SIG-M5 (cell line): ENCODE measurements around the gene ADCYAP1.
"Not testable (repeated sequence)": the region's sequence is repeated elsewhere in the genome, so short reads cannot be mapped to it uniquely, and the experiment has no call there.

Source experiments
- DNase-seq: peaks from one replicate; lab custom pipeline; 2025; lab: John Stamatoyannopoulos, UW

Gene ADCYAP1

GRCh38 chr18:904218-905090, at the start of gene ADCYAP1:
Gene ADCYAP1, plus strand, starts transcription at chr18:904871. Its CDS starts 516 bp downstream, at chr18:905387.
- DNase-seq: no peak

GRCh38 chr18:857986-858385, 46.7 kb upstream of the ADCYAP1 start:
- no peak for DNase-seq

- DNase-seq: peak; percentile 9
Measured at GRCh38 chr18:864872-865273, 39.8 kb upstream of the ADCYAP1 start.

- DNase-seq: no peak
Measured at GRCh38 chr18:867257-867656, 37.4 kb upstream of the ADCYAP1 start.

GRCh38 chr18:873426-873825, 31.2 kb upstream of the ADCYAP1 start:
- DNase-seq: not testable (repeated sequence)

GRCh38 chr18:875912-876311, 28.8 kb upstream of the ADCYAP1 start:
- no peak for DNase-seq

- DNase-seq: no peak
Measured at GRCh38 chr18:877238-877637, 27.4 kb upstream of the ADCYAP1 start.

- DNase-seq: no peak
Measured at GRCh38 chr18:886076-886475, 18.6 kb upstream of the ADCYAP1 start.

- no peak for DNase-seq
Measured at GRCh38 chr18:887716-888115, 17.0 kb upstream of the ADCYAP1 start.

- no peak for DNase-seq
Measured at GRCh38 chr18:892316-892715, 12.4 kb upstream of the ADCYAP1 start.

- DNase-seq: no peak
Measured at GRCh38 chr18:896315-896714, 8.4 kb upstream of the ADCYAP1 start.

GRCh38 chr18:901761-902160, 2.9 kb upstream of the ADCYAP1 start:
- DNase-seq: no peak

GRCh38 chr18:902229-902628, 2.4 kb upstream of the ADCYAP1 start:
- DNase-seq: no peak

- no peak for DNase-seq
Measured at GRCh38 chr18:903701-904100, 970 bp upstream of the ADCYAP1 start.

GRCh38 chr18:905307-905947, 756 bp downstream of the ADCYAP1 start:
- no peak for DNase-seq

- no peak for DNase-seq
Measured at GRCh38 chr18:905948-906415, 1.3 kb downstream of the ADCYAP1 start.

- DNase-seq: no peak
Measured at GRCh38 chr18:906416-907114, 1.9 kb downstream of the ADCYAP1 start.

- DNase-seq: no peak
Measured at GRCh38 chr18:907115-907884, 2.6 kb downstream of the ADCYAP1 start.

- DNase-seq: no peak
Measured at GRCh38 chr18:907885-908757, 3.5 kb downstream of the ADCYAP1 start.

- DNase-seq: no peak
Measured at GRCh38 chr18:908758-909724, 4.4 kb downstream of the ADCYAP1 start.
